NCI-H146 treated with DMSO at 0.1 percent for 48 hours (cell line): ENCODE results near the gene MAP7D2.

ENCODE experiments used
- DNase-seq: peaks from one replicate; lab custom pipeline; 2025; ENCODE audit not compliant: unreplicated experiment; lab: John Stamatoyannopoulos, UW

Gene MAP7D2

GRCh38 chrX:20116087-20116576, 575 bp downstream of the MAP7D2 start:
- DNase-seq, result no peak

GRCh38 chrX:20112022-20112774, 4.5 kb downstream of the MAP7D2 start:
- no peak for DNase-seq

- DNase-seq, result no peak
These were observed 5.4 kb downstream of the MAP7D2 start for GRCh38 chrX:20111271-20111670.

- no peak for DNase-seq
These were observed 14.6 kb downstream of the MAP7D2 start for GRCh38 chrX:20101934-20102581.

- DNase-seq, result no peak
These were observed 25.2 kb downstream of the MAP7D2 start for GRCh38 chrX:20091499-20091898.

GRCh38 chrX:20089845-20090244, 26.9 kb downstream of the MAP7D2 start:
- DNase-seq, result no peak

- no peak for DNase-seq
These were observed 36.4 kb downstream of the MAP7D2 start for GRCh38 chrX:20080277-20080676.

GRCh38 chrX:20071511-20072079, 45.1 kb downstream of the MAP7D2 start:
- no peak for DNase-seq

GRCh38 chrX:20067709-20068561, 48.8 kb downstream of the MAP7D2 start:
- peak; percentile 19 for DNase-seq

- DNase-seq, result no peak
These were observed 49.6 kb downstream of the MAP7D2 start for GRCh38 chrX:20066968-20067708.

GRCh38 chrX:20063716-20064351, 52.9 kb downstream of the MAP7D2 start:
- no peak for DNase-seq

- no peak for DNase-seq
These were observed 53.6 kb downstream of the MAP7D2 start for GRCh38 chrX:20063153-20063552.

- no peak for DNase-seq
These were observed 54.9 kb downstream of the MAP7D2 start for GRCh38 chrX:20061855-20062254.

- DNase-seq, result no peak
These were observed 55.6 kb downstream of the MAP7D2 start for GRCh38 chrX:20060961-20061748.

GRCh38 chrX:20059467-20060128, 57.1 kb downstream of the MAP7D2 start:
- DNase-seq, result no peak

- DNase-seq, result no peak
These were observed 59.2 kb downstream of the MAP7D2 start for GRCh38 chrX:20057479-20057878.

- DNase-seq, result no peak
These were observed 60.0 kb downstream of the MAP7D2 start for GRCh38 chrX:20056704-20057103.

GRCh38 chrX:20053537-20053936, 63.2 kb downstream of the MAP7D2 start:
- no peak for DNase-seq

GRCh38 chrX:20046864-20047263, 69.8 kb downstream of the MAP7D2 start:
- no peak for DNase-seq
